ENCODE results near the gene USF3.

DNA sequence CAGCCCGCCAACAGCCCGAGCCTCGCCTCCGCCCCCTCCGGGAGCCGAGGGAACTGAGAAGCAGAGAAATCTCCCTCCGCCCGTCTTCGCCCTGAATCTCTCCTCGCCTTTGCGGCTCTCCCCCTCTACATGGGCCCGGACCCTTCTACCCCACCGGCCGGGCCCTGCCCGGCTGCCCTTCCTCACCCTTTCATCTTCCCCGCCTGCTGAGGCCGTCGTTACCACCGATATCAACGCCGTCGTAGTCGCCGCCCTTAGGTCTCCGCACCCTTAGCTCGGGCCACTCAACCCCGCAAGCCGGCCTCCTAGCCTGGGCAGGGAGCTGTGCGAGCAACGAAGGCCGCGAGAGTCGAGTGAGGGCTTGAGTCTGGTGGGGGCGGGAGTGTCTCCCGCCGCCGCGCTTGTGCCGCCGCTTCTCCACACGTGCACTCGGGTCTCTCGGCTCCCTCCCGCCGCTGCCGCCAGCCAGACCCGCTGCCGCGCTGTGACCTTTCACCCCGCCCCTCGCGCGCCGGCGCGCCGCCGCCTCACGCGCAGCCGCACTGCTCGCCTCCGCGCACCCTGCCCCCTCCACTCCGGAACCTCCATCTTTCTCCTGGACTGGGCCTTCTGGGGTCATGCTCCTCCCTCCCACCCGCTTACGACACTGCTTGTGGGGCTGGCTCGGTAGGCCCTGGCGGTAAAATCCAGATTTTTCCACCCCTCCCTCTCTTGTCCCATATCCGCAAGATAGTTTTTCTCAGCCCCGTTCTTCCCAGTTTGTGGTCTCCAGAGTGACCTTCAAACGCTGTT, 49.5 kb upstream of the USF3 start, which contains the start of gene NAA50:
- TF ChIP-seq, protein P1, sequence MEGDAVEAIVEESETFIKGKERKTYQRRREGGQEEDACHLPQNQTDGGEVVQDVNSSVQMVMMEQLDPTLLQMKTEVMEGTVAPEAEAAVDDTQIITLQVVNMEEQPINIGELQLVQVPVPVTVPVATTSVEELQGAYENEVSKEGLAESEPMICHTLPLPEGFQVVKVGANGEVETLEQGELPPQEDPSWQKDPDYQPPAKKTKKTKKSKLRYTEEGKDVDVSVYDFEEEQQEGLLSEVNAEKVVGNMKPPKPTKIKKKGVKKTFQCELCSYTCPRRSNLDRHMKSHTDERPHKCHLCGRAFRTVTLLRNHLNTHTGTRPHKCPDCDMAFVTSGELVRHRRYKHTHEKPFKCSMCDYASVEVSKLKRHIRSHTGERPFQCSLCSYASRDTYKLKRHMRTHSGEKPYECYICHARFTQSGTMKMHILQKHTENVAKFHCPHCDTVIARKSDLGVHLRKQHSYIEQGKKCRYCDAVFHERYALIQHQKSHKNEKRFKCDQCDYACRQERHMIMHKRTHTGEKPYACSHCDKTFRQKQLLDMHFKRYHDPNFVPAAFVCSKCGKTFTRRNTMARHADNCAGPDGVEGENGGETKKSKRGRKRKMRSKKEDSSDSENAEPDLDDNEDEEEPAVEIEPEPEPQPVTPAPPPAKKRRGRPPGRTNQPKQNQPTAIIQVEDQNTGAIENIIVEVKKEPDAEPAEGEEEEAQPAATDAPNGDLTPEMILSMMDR (IDR thresholded peaks at IDR 0.05): no peak
- TF ChIP-seq EP300 (IDR thresholded peaks at IDR 0.05): no peak

Data from stomach (tissue), 4 donors.